ENCODE measurements around the gene SARDH.

SARDH gene

GRCh38 chr9:133645021-133645765 is 93.0 kb downstream of the SARDH start:
- no peak for DNase-seq (ENCODE audit: low read depth)

GRCh38 chr9:133643978-133644760 is 94.0 kb downstream of the SARDH start:
- DNase-seq (ENCODE audit: low read depth): no peak

GRCh38 chr9:133643362-133643755 is 94.8 kb downstream of the SARDH start:
- no peak for DNase-seq (ENCODE audit: low read depth)

- DNase-seq (ENCODE audit: low read depth): no peak
Measured at GRCh38 chr9:133642708-133643361, 95.3 kb downstream of the SARDH start.

- no peak for DNase-seq (ENCODE audit: low read depth)
Measured at GRCh38 chr9:133641861-133642595, 96.1 kb downstream of the SARDH start.

GRCh38 chr9:133641396-133641655 is 96.8 kb downstream of the SARDH start:
- no peak for DNase-seq (ENCODE audit: low read depth)

- no peak for DNase-seq (ENCODE audit: low read depth)
Measured at GRCh38 chr9:133640580-133641395, 97.4 kb downstream of the SARDH start.

GRCh38 chr9:133640160-133640559 is 98.0 kb downstream of the SARDH start:
- no peak for DNase-seq (ENCODE audit: low read depth)

- no peak for DNase-seq (ENCODE audit: low read depth)
Measured at GRCh38 chr9:133639613-133640012, 98.5 kb downstream of the SARDH start.

- DNase-seq (ENCODE audit: low read depth): no peak
Measured at GRCh38 chr9:133638711-133639110, 99.4 kb downstream of the SARDH start.

GRCh38 chr9:133638076-133638475 is 100.1 kb downstream of the SARDH start:
- no peak for DNase-seq (ENCODE audit: low read depth)

GRCh38 chr9:133637451-133638055 is 100.6 kb downstream of the SARDH start:
- no peak for DNase-seq (ENCODE audit: low read depth)

- DNase-seq (ENCODE audit: low read depth): no peak
Measured at GRCh38 chr9:133636902-133637301, 101.2 kb downstream of the SARDH start.

GRCh38 chr9:133635533-133636531 is 102.3 kb downstream of the SARDH start, which contains the start of gene DBH:
TSS of gene DBH (plus strand) at chr9:133636363. CDS start at chr9:133636372, 9 bp downstream.
- DNase-seq (ENCODE audit: low read depth): no peak

- DNase-seq (ENCODE audit: low read depth): no peak
Measured at GRCh38 chr9:133635098-133635497, 103.1 kb downstream of the SARDH start.

GRCh38 chr9:133634081-133634691 is 104.0 kb downstream of the SARDH start:
- no peak for DNase-seq (ENCODE audit: low read depth)

GRCh38 chr9:133633681-133634080 is 104.5 kb downstream of the SARDH start:
- no peak for DNase-seq (ENCODE audit: low read depth)

- DNase-seq (ENCODE audit: low read depth): no peak
Measured at GRCh38 chr9:133632806-133633680, 105.1 kb downstream of the SARDH start.

Data from EH (cell line).